Measurements from ENCODE around the gene UBR4. TPM values are rescaled to one million over a fixed set of nuclear protein-coding genes. Genes with fewer than 3 reads are reported as not detected.

Gene UBR4
- total and polyA plus RNA-seq, 7 experiments from 2014 or later = 18.9 to 174 (median 151) TPM

DNA sequence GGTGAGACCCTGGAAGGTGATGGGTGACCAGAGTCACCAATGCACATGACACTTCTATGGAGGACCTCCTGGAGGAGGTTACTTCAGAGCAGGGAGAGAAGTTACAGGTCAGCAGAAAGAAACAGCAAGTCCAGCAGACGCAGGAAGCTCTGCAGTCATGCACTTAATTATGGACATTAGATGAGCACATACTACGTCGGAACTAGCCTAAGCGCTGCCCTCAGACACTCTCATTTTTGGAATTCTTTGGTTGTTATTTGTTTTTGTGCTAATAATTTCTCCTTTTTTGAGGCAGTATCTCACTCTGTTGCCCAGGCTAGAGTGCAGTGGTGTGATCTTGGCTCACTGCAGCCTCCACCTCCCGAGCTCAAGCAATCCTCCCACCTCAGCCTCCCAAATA is 160.3 kb downstream of the UBR4 start:
- H3K27ac ChIP-seq (ENCODE audit: low read depth, low read length) = no peak overlapping the region
- ChIA-PET POLR2A (no interaction called here), CTCF (interaction anchor here (1.0 kb wide), 1 partner anchor 21 kb away, joined by 3 read pairs; no protein-coding TSS in a partner anchor)
- H3K27me3 ChIP-seq (ENCODE audit: control insufficient read depth in 2 of 2, insufficient read depth in 2 of 2, low read length in 2 of 2) = no peaks in the 10 kb centered on the region
- no peak overlapping the region for H3K4me3 ChIP-seq (ENCODE audit: low read length)
- Mint-ChIP-seq H3K9me3 (no peaks in the 10 kb centered on the region), H3K36me3 (no peaks in the 10 kb centered on the region), H3K4me1 (peaks cover 0 to 6% (median 4%) of the 10 kb centered on the region in 7 donors), H3K4me3 (no peak overlapping the region), H3K27ac (no peak overlapping the region), H3K27me3 (peaks cover 0 to 23% (median 8%) of the 10 kb centered on the region in 5 donors)
- H3K36me3 ChIP-seq (ENCODE audit: control insufficient read depth in 2 of 3, insufficient read depth in 3 of 3, low read length in 3 of 3) = no peaks in the 10 kb centered on the region
- ATAC-seq (no peak), DNase-seq (no peak)
- H3K9me3 ChIP-seq (ENCODE audit: control insufficient read depth in 2 of 3, low read length in 3 of 3) = no peaks in the 10 kb centered on the region
- intact Hi-C loops (cut with micrococcal nuclease) = no loop called here
- H3K4me1 ChIP-seq (ENCODE audit: control insufficient read depth in 2 of 2, insufficient read depth in 2 of 2, low read length in 2 of 2) = peaks cover 0 to under 1% of the 10 kb centered on the region in 2 donors

DNA sequence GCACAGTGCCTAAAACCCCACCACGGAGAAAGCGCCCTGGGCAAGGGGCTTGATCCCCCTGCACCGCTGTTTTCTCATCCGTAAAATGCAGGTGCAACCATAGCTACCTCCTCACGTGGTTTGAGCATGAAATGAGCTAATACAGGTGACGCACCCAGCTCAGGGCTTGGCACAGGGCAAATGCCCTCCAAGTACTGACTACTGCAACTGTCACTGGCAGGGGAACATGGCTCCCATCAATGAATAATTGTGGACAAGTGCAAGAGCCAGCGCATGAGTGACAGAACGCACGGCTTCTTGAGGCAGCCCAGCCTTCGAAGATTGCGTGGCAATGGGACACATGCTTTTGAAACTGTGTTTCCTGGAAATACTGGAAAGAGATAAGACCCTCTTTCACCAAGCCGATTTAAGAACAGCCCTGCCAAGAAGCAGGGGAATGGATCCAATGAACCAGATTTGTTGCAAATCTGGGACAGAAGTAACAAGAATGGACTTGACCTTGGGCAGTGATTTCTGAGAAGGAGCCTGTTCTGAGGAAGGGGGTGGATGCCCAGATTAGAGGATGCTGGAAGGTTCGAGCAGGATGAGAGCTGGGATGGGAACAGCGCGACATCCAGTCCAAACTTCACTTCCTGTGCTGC is 160.8 kb downstream of the UBR4 start:
- POLR2A ChIA-PET = no interaction called here
- H3K4me1 Mint-ChIP-seq = peaks cover 0 to 5% (median 4%) of the 10 kb centered on the region in 7 donors

DNA sequence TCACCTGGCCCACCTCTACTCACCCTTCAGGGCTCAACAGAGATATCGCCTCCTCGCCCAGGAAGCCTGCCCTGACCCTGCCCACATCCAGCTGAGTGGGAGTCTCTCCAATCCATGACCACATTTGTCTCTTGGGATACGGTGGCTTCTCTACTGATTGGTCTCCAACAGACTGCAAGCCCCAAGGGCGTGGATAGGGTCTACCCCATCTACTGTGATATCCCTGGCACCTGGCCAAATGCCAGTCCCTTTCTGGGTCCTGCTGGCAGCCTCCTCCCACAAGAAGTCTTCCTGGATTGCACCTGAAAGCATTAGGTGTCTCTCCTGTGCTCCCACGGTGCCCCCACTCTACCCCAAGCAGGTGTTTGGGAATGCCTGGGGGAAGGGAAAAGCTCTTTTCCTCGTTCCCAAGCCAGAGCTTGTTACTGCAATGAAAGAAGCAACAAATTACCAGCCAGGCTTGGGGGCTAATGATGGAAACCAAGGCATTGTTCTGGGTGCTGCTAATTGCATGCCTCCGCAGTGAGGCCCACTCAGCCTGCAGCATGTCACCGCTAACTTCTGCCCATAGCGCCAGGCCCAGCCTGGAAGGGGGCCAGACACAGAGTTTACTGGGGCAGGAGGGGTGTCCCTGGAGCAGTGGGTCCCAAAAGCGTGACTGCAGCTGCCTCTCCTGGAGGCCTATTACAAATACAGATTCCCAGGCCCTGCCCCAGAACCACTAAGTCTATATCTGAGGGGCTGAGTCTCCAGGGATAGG is 162.9 kb downstream of the UBR4 start:
- no peak overlapping the region for H3K27ac Mint-ChIP-seq
- no peaks in the 10 kb centered on the region for H3K9me3 Mint-ChIP-seq
- Histone ChIP-seq H3K27ac (ENCODE audit: low read depth, low read length) (no peak overlapping the region), H3K4me3 (ENCODE audit: low read length) (no peak overlapping the region), H3K9me3 (ENCODE audit: control insufficient read depth in 2 of 3, low read length in 3 of 3) (no peaks in the 10 kb centered on the region), H3K27me3 (ENCODE audit: control insufficient read depth in 2 of 2, insufficient read depth in 2 of 2, low read length in 2 of 2) (no peaks in the 10 kb centered on the region), H3K36me3 (ENCODE audit: control insufficient read depth in 2 of 3, insufficient read depth in 3 of 3, low read length in 3 of 3) (no peaks in the 10 kb centered on the region), H3K4me1 (ENCODE audit: control insufficient read depth in 2 of 2, insufficient read depth in 2 of 2, low read length in 2 of 2) (no peaks in the 10 kb centered on the region)
- DNase-seq (no peak), ATAC-seq (no peak)
- H3K27me3 Mint-ChIP-seq = peaks cover 0 to 18% (median 10%) of the 10 kb centered on the region in 5 donors
- intact Hi-C loops (cut with micrococcal nuclease) = no loop called here
- CTCF ChIA-PET = interaction anchor here (0.7 kb wide), 1 partner anchor 33 kb away, joined by 4 read pairs; no protein-coding TSS in a partner anchor
- no peaks in the 10 kb centered on the region for H3K36me3 Mint-ChIP-seq
- H3K4me1 Mint-ChIP-seq = peaks cover 0 to 5% (median 4%) of the 10 kb centered on the region in 7 donors
- H3K4me3 Mint-ChIP-seq = no peak overlapping the region
- POLR2A ChIA-PET = interaction anchor here (0.6 kb wide), 1 partner anchor 55 kb away, joined by 5 read pairs; no protein-coding TSS in a partner anchor

More for the DNA sequence above, 160.8 kb downstream of the UBR4 start:
- Histone ChIP-seq H3K36me3 (ENCODE audit: control insufficient read depth in 2 of 3, insufficient read depth in 3 of 3, low read length in 3 of 3) (no peaks in the 10 kb centered on the region), H3K9me3 (ENCODE audit: control insufficient read depth in 2 of 3, low read length in 3 of 3) (no peaks in the 10 kb centered on the region), H3K4me3 (ENCODE audit: low read length) (no peak overlapping the region), H3K27ac (ENCODE audit: low read depth, low read length) (no peak overlapping the region), H3K4me1 (ENCODE audit: control insufficient read depth in 2 of 2, insufficient read depth in 2 of 2, low read length in 2 of 2) (no peaks in the 10 kb centered on the region), H3K27me3 (ENCODE audit: control insufficient read depth in 2 of 2, insufficient read depth in 2 of 2, low read length in 2 of 2) (no peaks in the 10 kb centered on the region)
- no peak overlapping the region for H3K4me3 Mint-ChIP-seq
- no peak for ATAC-seq
- H3K9me3 Mint-ChIP-seq = no peaks in the 10 kb centered on the region
- CTCF ChIA-PET = interaction anchor here (0.7 kb wide), 1 partner anchor 122 kb away, joined by 4 read pairs; no protein-coding TSS in a partner anchor
- H3K27me3 Mint-ChIP-seq = peaks cover 0 to 22% (median 13%) of the 10 kb centered on the region in 5 donors
- peak overlapping the region in 1 of 9 donors; percentile 60 for H3K27ac Mint-ChIP-seq
- intact Hi-C loops (cut with micrococcal nuclease) = no loop called here
- no peak for DNase-seq
- H3K36me3 Mint-ChIP-seq = no peaks in the 10 kb centered on the region

DNA sequence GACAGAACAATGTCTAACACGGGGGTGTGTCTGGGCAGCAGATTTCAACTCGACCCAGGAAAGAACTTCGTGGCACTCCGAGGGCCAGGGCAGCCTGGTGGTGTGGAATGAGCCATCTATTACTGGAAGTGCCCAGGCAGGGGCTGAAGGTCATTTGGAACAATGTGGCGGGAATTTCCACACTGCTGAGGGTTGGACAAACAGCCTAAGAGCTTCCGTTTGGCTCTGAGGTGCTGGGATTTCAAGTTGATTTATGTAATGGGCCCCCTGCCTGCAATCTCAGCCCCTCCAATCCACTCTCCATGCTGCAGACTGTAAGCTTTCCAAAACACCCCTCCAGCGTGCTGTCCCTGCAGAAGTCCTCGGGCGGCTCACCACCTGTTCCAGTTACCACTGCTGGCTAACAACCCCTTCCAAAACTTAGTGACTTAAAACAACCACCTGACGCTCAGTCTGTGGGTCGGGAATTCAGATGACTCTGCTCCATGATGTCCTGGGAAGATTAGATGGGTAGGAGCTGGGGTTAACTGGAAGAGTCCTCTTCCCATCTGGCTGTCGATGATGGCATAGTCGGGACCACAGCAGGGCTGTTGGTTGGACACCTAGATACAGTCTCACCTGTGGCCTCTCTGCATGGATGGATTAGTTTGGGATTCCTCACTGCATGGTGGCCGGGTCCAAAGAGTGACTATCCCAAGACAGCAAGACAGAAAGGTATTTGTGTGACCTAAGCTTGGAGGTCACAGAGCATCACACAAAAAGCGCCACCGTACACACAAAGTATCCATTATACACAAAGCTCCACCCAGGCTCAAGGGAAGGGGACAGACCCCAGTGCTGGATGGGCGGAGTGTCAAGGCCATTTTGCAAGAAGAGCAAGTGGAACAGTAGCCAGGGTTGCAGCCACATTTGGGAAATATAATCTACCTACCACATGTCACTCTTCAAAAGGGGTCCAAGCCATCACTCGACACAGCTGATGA is 163.9 kb downstream of the UBR4 start:
- no peaks in the 10 kb centered on the region for H3K4me1 ChIP-seq (ENCODE audit: control insufficient read depth in 2 of 2, insufficient read depth in 2 of 2, low read length in 2 of 2)
- H3K27ac ChIP-seq (ENCODE audit: low read depth, low read length) = no peak overlapping the region
- no peaks in the 10 kb centered on the region for H3K9me3 ChIP-seq (ENCODE audit: control insufficient read depth in 2 of 3, low read length in 3 of 3)
- no peaks in the 10 kb centered on the region for H3K27me3 ChIP-seq (ENCODE audit: control insufficient read depth in 2 of 2, insufficient read depth in 2 of 2, low read length in 2 of 2)
- ChIA-PET POLR2A (no interaction called here), CTCF (no interaction called here)
- ATAC-seq (no peak), DNase-seq (no peak)
- Mint-ChIP-seq H3K4me1 (peaks cover 0 to 5% (median 4%) of the 10 kb centered on the region in 7 donors), H3K9me3 (no peaks in the 10 kb centered on the region), H3K27me3 (peaks cover 0 to 23% (median 11%) of the 10 kb centered on the region in 5 donors), H3K36me3 (no peaks in the 10 kb centered on the region), H3K4me3 (no peak overlapping the region), H3K27ac (no peak overlapping the region)
- intact Hi-C loops (cut with micrococcal nuclease) = no loop called here
- no peak overlapping the region for H3K4me3 ChIP-seq (ENCODE audit: low read length)
- H3K36me3 ChIP-seq (ENCODE audit: control insufficient read depth in 2 of 3, insufficient read depth in 3 of 3, low read length in 3 of 3) = no peaks in the 10 kb centered on the region

DNA sequence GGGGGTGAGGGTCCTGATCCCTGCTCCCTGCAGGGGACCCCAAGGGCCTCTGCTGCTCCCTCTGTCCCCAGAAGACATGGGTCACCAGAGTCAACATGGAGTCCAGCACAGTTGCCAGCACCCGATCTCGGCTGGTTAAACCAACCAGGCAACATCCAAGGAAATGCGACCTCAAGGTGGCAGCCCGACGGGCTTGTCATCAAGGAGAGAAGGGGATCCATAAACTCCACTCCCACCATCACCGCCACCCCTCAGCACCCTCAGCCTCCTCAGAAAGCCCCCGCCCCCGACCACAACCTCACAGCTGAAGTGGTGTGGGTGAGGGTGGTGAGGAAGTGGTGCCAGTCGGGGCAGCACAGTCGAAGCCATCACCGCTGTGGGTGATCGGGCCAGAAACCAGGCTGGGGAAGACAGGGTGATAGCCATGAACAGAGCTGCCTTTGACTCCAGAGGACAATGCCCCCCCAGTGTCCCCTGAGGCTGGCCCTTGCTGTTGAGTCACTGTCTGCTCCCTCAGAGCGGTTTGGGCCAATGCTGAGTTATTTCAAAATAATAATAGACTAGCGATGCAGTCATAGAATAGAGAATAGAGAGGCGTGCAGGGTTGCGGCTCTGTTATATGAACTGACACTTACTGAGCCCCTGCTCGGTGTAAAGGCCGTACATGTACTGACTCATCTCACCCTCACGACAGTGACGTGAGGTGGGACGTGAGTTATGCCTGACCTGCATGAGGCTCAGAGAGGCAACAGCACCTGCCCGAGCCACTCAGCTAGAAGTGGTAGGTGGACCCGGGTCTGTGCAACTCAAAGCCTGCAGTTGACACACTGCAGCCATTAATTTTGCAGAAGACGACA is 164.9 kb downstream of the UBR4 start:
- DNase-seq (no peak), ATAC-seq (peak; percentile 55)
- Mint-ChIP-seq H3K4me3 (no peak overlapping the region), H3K27ac (no peak overlapping the region), H3K27me3 (peaks cover 0 to 21% (median 14%) of the 10 kb centered on the region in 5 donors), H3K36me3 (no peaks in the 10 kb centered on the region), H3K9me3 (no peaks in the 10 kb centered on the region), H3K4me1 (peaks cover 0 to 5% (median 4%) of the 10 kb centered on the region in 7 donors)
- H3K4me1 ChIP-seq (ENCODE audit: control insufficient read depth in 2 of 2, insufficient read depth in 2 of 2, low read length in 2 of 2) = no peaks in the 10 kb centered on the region
- ChIA-PET CTCF (no interaction called here), POLR2A (interaction anchor here (1.4 kb wide), 1 partner anchor 25 kb away, joined by 5 read pairs; no protein-coding TSS in a partner anchor)
- no peaks in the 10 kb centered on the region for H3K27me3 ChIP-seq (ENCODE audit: control insufficient read depth in 2 of 2, insufficient read depth in 2 of 2, low read length in 2 of 2)
- H3K9me3 ChIP-seq (ENCODE audit: control insufficient read depth in 2 of 3, low read length in 3 of 3) = no peaks in the 10 kb centered on the region
- no peak overlapping the region for H3K27ac ChIP-seq (ENCODE audit: low read depth, low read length)
- intact Hi-C loops (cut with micrococcal nuclease) = no loop called here
- no peaks in the 10 kb centered on the region for H3K36me3 ChIP-seq (ENCODE audit: control insufficient read depth in 2 of 3, insufficient read depth in 3 of 3, low read length in 3 of 3)
- H3K4me3 ChIP-seq (ENCODE audit: low read length) = no peak overlapping the region

Measured in naive thymus-derived CD4-positive, alpha-beta T cell (primary cell).